ENCODE measurements around the gene TRIM63. TPM values are rescaled to one million over a fixed set of nuclear protein-coding genes. Genes with fewer than 3 reads are reported as not detected.

The TRIM63 gene
- total RNA-seq, 4 donors from 2014 or later: 0.51 to 1.6 (median 1.2) TPM

DNA sequence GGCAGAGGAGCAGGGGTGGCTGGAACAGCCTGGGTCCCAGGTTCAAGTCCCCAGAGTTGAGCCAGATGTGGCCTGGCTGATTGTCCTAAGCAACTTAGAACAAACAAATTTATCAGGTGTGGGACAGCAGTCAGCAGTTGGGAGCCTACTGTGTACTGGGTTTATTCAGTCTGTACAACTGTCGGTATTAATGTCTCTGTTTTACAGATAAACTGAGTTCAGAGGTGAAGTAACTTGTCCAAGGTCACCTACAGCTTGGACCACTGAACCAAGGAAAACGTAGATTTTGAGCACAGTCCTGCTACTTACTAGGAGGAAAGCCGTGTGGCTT is 14.6 kb upstream of the TRIM63 start:
- TF ChIP-seq, protein P1, sequence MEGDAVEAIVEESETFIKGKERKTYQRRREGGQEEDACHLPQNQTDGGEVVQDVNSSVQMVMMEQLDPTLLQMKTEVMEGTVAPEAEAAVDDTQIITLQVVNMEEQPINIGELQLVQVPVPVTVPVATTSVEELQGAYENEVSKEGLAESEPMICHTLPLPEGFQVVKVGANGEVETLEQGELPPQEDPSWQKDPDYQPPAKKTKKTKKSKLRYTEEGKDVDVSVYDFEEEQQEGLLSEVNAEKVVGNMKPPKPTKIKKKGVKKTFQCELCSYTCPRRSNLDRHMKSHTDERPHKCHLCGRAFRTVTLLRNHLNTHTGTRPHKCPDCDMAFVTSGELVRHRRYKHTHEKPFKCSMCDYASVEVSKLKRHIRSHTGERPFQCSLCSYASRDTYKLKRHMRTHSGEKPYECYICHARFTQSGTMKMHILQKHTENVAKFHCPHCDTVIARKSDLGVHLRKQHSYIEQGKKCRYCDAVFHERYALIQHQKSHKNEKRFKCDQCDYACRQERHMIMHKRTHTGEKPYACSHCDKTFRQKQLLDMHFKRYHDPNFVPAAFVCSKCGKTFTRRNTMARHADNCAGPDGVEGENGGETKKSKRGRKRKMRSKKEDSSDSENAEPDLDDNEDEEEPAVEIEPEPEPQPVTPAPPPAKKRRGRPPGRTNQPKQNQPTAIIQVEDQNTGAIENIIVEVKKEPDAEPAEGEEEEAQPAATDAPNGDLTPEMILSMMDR (IDR thresholded peaks at IDR 0.05; ENCODE audit: low read depth): no peak

DNA sequence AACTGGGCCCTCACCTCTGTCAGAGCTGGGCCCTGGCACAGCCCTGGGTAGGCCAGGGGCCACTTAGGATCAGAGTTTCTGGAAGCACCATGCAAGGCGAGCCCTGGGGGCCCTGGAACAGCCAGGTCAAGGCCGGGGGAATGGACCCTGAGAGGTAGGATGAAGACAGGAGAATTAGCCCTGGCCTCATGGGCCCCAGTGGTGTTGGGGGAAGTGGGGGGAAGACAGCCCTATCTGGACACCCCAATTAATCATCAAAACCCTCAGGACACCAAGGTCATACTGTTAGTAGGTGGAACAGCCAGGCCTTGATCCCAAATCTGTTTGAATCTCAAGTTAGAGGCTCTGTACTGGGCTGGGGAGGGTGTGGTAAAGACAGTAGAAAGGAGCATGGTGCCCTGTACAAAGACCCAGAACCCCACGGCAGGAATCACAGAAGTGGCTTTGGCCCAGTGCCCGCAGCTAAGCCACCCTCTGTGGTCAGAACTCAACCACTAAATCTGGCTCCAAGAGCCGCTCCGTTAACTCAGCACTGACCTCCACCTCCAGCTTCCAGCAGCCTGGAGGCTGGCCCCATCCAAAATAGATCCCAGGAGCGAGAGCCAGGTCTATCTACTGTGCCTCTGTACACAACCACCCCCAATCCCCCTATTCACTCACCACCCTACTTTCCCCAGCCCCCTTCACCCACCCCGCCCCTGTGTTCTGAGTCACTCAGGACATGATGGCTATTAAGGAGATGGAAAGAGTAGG is 14.0 kb upstream of the TRIM63 start:
- TF ChIP-seq, protein P1 (IDR thresholded peaks at IDR 0.05; ENCODE audit: low read depth): no peak

DNA sequence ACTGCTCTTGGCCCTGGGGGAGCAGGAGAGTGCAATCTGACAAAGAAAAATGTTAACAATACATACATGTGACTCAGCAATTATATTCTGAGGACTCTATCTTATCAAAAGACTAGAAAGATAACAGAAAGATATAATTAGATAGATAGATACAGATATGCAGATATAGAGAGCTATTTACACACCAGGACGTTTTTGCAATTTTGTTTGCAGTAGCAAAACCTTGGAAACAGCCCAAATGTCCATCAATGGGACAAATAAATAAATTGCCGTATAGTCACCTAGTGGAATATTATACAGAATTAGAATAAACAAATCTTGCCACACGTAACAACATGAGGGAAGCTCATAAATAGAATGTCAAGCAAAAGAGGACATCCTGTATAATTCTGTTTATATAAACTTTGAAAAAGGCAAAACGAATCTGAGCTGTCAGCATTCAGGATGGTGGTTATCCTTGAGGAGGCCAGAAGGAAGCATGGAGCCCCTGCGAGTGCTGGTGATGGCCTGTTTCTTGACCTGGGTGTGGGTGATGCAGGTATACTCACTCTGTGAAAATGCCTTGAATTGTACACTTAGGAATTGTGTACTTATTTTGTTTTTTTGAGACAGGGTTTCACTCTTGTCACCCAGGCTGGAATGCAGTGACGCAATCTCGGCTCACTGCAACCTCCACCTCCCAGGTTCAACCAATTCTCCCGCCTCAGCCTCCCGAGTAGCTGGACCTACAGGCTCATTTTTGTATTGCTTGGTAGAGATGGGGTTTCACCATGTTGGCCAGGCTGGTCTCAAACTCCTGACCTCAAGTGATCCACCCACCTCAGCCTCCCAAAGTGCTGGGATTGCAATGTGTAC is 12.8 kb upstream of the TRIM63 start:
- TF ChIP-seq, protein P1 (IDR thresholded peaks at IDR 0.05; ENCODE audit: low read depth): no peak

DNA sequence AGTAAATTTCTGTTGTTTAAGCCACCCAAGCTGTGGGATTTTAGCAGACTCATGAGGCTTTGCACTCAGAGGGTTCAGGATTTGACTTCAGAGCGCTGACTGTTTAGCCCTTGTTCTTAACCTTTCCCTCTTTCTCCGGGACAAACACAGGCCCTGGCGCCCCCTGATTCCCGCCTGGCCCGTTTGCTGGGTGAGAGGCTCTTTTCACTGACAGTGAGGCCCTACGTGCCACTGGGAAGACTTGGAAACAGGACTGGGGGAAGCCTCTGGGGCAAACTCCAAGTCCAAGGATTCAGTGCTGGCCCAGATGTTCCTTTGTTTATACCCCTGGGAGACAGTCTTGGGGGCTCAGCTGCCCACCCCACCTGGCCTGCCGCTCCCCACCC is 11.7 kb upstream of the TRIM63 start:
- TF ChIP-seq, protein P1 (IDR thresholded peaks at IDR 0.05; ENCODE audit: low read depth): no peak

DNA sequence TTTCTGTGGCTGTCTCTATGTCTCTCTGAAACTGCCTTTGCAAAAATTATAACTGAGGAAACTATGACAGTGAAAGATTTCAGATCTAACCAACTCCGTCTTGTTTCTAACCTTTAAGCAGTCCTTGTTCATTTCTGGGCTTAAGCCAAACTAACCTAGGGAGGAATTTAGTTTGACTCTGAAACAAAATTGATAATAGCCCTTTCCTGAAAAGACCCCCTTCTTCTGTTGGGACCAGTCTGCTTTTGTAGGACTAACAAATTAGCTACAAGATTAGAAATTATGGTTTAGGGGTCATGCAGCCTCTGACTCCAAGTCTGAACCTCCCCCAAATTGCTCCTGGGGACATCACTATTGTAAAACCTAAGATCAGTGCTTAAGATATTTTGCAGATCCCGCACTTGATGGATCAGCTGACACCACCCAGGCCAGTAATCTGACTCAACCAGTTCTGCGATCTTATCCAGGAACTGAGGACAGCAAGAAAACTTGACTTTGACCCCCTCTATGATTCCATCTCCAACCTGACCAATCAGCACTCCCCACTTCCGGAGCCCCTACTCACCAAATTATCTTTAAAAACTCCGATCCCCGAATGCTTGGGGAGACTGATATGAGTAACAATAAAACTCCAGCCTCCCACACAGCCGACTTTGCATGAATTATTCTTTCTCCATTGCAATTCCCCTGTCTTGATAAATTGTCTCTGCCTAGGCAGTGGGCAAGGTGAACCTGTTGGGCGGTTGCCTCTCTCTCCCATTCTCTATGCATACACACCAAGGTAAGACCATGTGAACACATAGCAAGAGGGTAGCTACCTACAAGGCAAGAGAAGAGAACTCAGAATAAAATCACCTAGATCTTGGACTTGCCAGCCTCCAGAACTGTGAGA is 11.1 kb upstream of the TRIM63 start:
- TF ChIP-seq, protein P1 (IDR thresholded peaks at IDR 0.05; ENCODE audit: low read depth): no peak

DNA sequence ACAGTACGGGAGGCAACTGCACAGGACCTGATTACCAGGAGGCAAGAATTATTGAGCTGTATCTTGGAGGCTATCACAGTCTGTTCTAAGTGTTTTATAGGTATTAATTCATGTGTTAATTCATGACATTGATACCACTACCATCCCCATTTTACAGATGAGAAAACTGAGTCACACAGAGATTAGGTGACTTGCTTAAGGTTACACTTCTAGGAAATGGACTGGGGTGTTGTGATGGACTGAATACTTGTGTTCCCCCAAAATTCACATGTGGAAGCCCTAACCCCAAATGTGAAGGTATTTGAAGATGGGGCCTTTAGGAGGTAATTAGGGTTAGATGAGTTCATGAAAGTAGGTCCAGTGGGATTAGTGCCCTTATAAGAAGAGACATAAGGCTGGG is 10.1 kb upstream of the TRIM63 start:
- TF ChIP-seq, protein P1 (IDR thresholded peaks at IDR 0.05; ENCODE audit: low read depth): no peak

All from subcutaneous adipose tissue (tissue), 4 donors.